Measurements from ENCODE around the gene RRP1B.

DNA sequence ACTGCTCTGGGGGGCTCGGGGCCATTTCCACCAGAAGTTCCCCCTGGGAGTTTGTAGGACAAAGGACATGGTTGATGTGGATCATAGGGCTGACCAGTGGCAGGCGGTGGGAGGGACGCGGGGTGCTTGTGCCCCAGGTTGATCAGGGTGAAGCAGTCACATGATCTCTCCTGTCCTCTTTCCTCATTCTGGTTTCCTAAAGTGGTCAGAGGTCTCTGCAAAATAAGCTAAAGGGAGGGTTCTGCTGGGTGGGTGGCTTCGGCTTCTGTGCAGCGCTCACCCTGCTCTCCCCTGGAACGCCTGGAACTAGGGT, 68.8 kb downstream of the RRP1B start:
- TF ChIP-seq, protein P1, sequence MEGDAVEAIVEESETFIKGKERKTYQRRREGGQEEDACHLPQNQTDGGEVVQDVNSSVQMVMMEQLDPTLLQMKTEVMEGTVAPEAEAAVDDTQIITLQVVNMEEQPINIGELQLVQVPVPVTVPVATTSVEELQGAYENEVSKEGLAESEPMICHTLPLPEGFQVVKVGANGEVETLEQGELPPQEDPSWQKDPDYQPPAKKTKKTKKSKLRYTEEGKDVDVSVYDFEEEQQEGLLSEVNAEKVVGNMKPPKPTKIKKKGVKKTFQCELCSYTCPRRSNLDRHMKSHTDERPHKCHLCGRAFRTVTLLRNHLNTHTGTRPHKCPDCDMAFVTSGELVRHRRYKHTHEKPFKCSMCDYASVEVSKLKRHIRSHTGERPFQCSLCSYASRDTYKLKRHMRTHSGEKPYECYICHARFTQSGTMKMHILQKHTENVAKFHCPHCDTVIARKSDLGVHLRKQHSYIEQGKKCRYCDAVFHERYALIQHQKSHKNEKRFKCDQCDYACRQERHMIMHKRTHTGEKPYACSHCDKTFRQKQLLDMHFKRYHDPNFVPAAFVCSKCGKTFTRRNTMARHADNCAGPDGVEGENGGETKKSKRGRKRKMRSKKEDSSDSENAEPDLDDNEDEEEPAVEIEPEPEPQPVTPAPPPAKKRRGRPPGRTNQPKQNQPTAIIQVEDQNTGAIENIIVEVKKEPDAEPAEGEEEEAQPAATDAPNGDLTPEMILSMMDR (IDR thresholded peaks at IDR 0.05), result no peak
- TF ChIP-seq POLR2A (IDR thresholded peaks at IDR 0.05), result no peak
